NCI-H69 (cell line): Measurements from ENCODE around the gene FSD1L.
"Not testable (repeated sequence)": the region's sequence is repeated elsewhere in the genome, so short reads cannot be mapped to it uniquely, and the experiment has no call there.

Source experiments
- DNase-seq: peaks from one replicate; lab custom pipeline; 2025; lab: John Stamatoyannopoulos, UW

FSD1L gene

GRCh38 chr9:105557804-105558610 lies 110.2 kb downstream of the FSD1L start, which contains the start of gene FKTN:
TSS of gene FKTN (plus strand) at chr9:105558131. CDS start at chr9:105575033, 16,902 bp downstream.
- DNase-seq, result peak; percentile 95

GRCh38 chr9:105572455-105572854 lies 124.6 kb downstream of the FSD1L start:
- DNase-seq, result no peak

- not testable (repeated sequence) for DNase-seq
These were observed 132.1 kb downstream of the FSD1L start for GRCh38 chr9:105579952-105580351.

GRCh38 chr9:105581550-105581949 lies 133.7 kb downstream of the FSD1L start:
- not testable (repeated sequence) for DNase-seq

- no peak for DNase-seq
These were observed 145.3 kb downstream of the FSD1L start for GRCh38 chr9:105593145-105593544.
